PC-3 (cell line): Measurements from ENCODE around the gene SPATA20. TPM values are rescaled to one million over a fixed set of nuclear protein-coding genes. Genes with fewer than 3 reads are reported as not detected.

Experiments used
- ATAC-seq: fragments of 200-7000 bp; cut with Tn5 transposase; 2 replicates; pipeline ENCODE4 v1.9.1; 2020; ENCODE audit warnings: mild to moderate bottlenecking, moderate library complexity
- BruUV-seq: library from RNA; stranded (reverse); fragments of 400-500 nt; replicated peaks from 2 replicates; lab custom pipeline; 2021; lab: Mats Ljungman, UMichigan
- CTCF ChIA-PET: fragments of 300-600 bp; sonication (Branson Sonifier 250); formaldehyde crosslinking; loops from one replicate; lab custom pipeline; 2022; ENCODE audit warnings: antibody characterized with exemption; lab: Charles Lee
- POLR2A ChIA-PET: fragments of 300-600 bp; sonication (Branson Sonifier 250); formaldehyde crosslinking; loops from one replicate; lab custom pipeline; 2022; ENCODE audit warnings: antibody characterized with exemption; ENCODE audit not compliant: unreplicated experiment; lab: Charles Lee
- DNase-seq: peaks from one replicate; pipeline ENCODE4 v3.0.0-alpha.2; 2015
- H2AFZ ChIP-seq: fragments of 300-600 bp; sonication (generic); 2 replicates; pipeline ENCODE4 v1.6.0; 2016; ENCODE audit warnings: antibody characterized with exemption, low read length
- H3F3A ChIP-seq: fragments of 300-600 bp; sonication (generic); one replicate; pipeline ENCODE4 v1.6.0; 2017; ENCODE audit warnings: antibody characterized with exemption, low read length, control low read depth, mild to moderate bottlenecking; ENCODE audit not compliant: unreplicated experiment
- H3K27ac ChIP-seq: fragments of 300-600 bp; sonication (generic); 2 replicates; pipeline ENCODE4 v1.5.1; 2016; ENCODE audit warnings: mild to moderate bottlenecking, low read length
- H3K27me3 ChIP-seq: fragments of 300-600 bp; sonication (generic); 2 replicates; pipeline ENCODE4 v1.6.1; 2016; ENCODE audit warnings: low read length, mixed read lengths
- H3K36me3 ChIP-seq: fragments of 300-600 bp; sonication (generic); 2 replicates; pipeline ENCODE4 v1.6.1; 2016; ENCODE audit warnings: low read depth, mixed run types, low read length, mixed read lengths
- H3K4me1 ChIP-seq: fragments of 300-600 bp; sonication (generic); 2 replicates; pipeline ENCODE4 v1.5.1; 2016; ENCODE audit warnings: low read length; ENCODE audit not compliant: insufficient read depth
- H3K4me2 ChIP-seq: fragments of 300-600 bp; sonication (generic); 2 replicates; pipeline ENCODE4 v1.6.0; 2016; ENCODE audit warnings: low read length
- H3K4me3 ChIP-seq: fragments of 300-600 bp; sonication (generic); 2 replicates; pipeline ENCODE4 v1.5.1; 2016; ENCODE audit warnings: mild to moderate bottlenecking, low read length, mixed read lengths
- H3K79me2 ChIP-seq: fragments of 300-600 bp; sonication (generic); 2 replicates; pipeline ENCODE4 v1.6.1; 2017; ENCODE audit warnings: low read length, mixed read lengths
- H3K9ac ChIP-seq: fragments of 300-600 bp; sonication (generic); 2 replicates; pipeline ENCODE4 v1.6.0; 2016; ENCODE audit warnings: mild to moderate bottlenecking, low read length
- H3K9me2 ChIP-seq: fragments of 300-600 bp; sonication (generic); replicated peaks from 2 replicates; pipeline ENCODE4 v1.6.1; 2016; ENCODE audit warnings: mixed run types, low read length, mixed read lengths
- H3K9me3 ChIP-seq: fragments of 300-600 bp; sonication (generic); 2 replicates; pipeline ENCODE4 v1.6.1; 2016; ENCODE audit warnings: low read length, mixed read lengths
- H4K20me1 ChIP-seq: fragments of 300-600 bp; sonication (generic); 2 replicates; pipeline ENCODE4 v1.6.1; 2016; ENCODE audit warnings: low read length, mixed read lengths
- CTCF ChIP-seq: fragments of 300-600 bp; sonication (generic); conservative IDR thresholded peaks from 2 replicates; pipeline ENCODE4 v1.5.1; 2017; ENCODE audit warnings: antibody characterized with exemption, low read depth, mild to moderate bottlenecking, low read length
- EZH2 ChIP-seq: fragments of 300-600 bp; sonication (generic); IDR thresholded peaks from one replicate; pipeline ENCODE4 v1.6.1; 2017; ENCODE audit warnings: antibody characterized with exemption, mild to moderate bottlenecking, low read length; ENCODE audit not compliant: unreplicated experiment
- EZH2phosphoT487 ChIP-seq: fragments of 300-600 bp; sonication (generic); IDR thresholded peaks from 2 replicates; pipeline ENCODE4 v1.6.1; 2018; ENCODE audit warnings: mild to moderate bottlenecking, antibody characterized with exemption, low read length, borderline replicate concordance
- intact Hi-C: fragments of 100-400 bp; cut with micrococcal nuclease; formaldehyde crosslinking; loops from 2 replicates; pipeline ENCODE4 v1.9.0; 2023
- total RNA-seq: library from RNA; depleted of rRNA; stranded (reverse); fragments of >200 nt; gene quantifications from 2 replicates; pipeline ENCODE4 v1.2.3, GENCODE V29; 2014

SPATA20 gene
- total RNA-seq, 1 experiment from 2014 or later: 115 TPM

DNA sequence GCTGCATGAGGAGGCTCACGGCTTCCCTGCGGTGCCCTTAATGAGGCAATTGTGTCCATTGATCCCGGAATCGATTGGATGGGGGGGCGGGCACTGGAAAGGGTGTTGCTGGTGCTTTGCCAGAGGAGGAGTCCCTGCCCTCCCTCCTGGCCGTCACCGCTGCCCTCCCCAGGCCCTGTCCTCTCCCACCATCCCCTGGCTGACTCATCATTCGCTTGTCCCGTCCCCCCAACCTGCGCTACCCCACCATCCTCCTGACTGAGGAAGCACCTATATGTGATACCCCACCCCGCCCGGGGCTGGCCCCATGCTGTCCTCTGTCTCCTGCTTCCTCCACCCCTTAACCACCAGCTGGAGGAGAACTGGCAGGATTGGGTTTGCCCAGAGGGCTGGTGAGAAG, 34.3 kb downstream of the SPATA20 start:
- H3K4me1 ChIP-seq: no peaks in the 10 kb centered on the region
- no TSS peak for BruUV-seq
- H3K79me2 ChIP-seq: no peaks in the 10 kb centered on the region
- no peak for ATAC-seq
- H3K4me2 ChIP-seq: no peak overlapping the region
- TF ChIP-seq CTCF: no peak
- TF ChIP-seq EZH2phosphoT487: no peak
- no peak for TF ChIP-seq EZH2
- intact Hi-C loops: no loop called here
- no peak overlapping the region for H3K9ac ChIP-seq
- DNase-seq: no peak
- H3K36me3 ChIP-seq: no peaks in the 10 kb centered on the region
- no peak overlapping the region for H2AFZ ChIP-seq
- ChIA-PET POLR2A (no interaction called here), CTCF (no interaction called here)
- H3K9me2 ChIP-seq: no peaks in the 10 kb centered on the region
- no peak overlapping the region for H3K27ac ChIP-seq
- H3K27me3 ChIP-seq: no peaks in the 10 kb centered on the region; the same call in 1 of the 2 replicates
- no peaks in the 10 kb centered on the region for H4K20me1 ChIP-seq
- H3F3A ChIP-seq: no peaks in the 10 kb centered on the region
- H3K4me3 ChIP-seq: no peak overlapping the region
- no peaks in the 10 kb centered on the region for H3K9me3 ChIP-seq

GRCh38 chr17:50582741-50583140, 35.8 kb downstream of the SPATA20 start:
- no TSS peak for BruUV-seq
- Histone ChIP-seq H3K36me3 (no peaks in the 10 kb centered on the region), H3K27me3 (no peaks in the 10 kb centered on the region; the same call in 1 of the 2 replicates), H3K9ac (no peak overlapping the region), H3K27ac (no peak overlapping the region), H3K4me2 (no peak overlapping the region), H3K79me2 (no peaks in the 10 kb centered on the region), H3F3A (no peaks in the 10 kb centered on the region), H3K4me3 (no peak overlapping the region), H4K20me1 (no peaks in the 10 kb centered on the region), H3K9me3 (no peaks in the 10 kb centered on the region), H3K4me1 (no peaks in the 10 kb centered on the region), H3K9me2 (no peaks in the 10 kb centered on the region), H2AFZ (no peak overlapping the region)
- TF ChIP-seq EZH2phosphoT487 (no peak), CTCF (no peak), EZH2 (no peak)
- ATAC-seq (no peak), DNase-seq (no peak)
- intact Hi-C loops: no loop called here
- POLR2A ChIA-PET: no interaction called here
- CTCF ChIA-PET: no interaction called here

DNA sequence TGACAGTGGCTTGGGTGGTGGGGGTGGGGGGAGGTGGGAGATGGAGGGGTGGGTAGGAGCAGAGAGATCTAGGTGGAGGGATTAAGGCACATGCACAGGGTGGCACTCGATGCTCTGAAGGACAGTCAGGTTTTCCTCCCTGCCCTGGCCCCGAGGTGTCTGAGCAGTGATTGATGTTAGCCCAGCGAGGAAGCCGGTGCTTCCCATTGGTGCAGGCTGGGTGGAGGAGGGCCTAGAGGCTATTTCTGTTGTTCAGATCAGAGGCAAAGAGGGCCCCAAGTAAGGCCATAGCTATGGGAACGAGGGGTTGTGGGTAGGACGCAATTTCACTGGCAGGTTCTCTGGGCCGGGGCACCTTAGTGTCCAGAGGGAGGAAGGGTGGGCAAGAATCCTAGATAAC, 36.7 kb downstream of the SPATA20 start:
- DNase-seq (no peak), ATAC-seq (no peak)
- no peak for TF ChIP-seq EZH2
- no peak for TF ChIP-seq CTCF
- no peak for TF ChIP-seq EZH2phosphoT487
- intact Hi-C loops: no loop called here
- no peaks in the 10 kb centered on the region for H3K79me2 ChIP-seq
- ChIA-PET CTCF (no interaction called here), POLR2A (no interaction called here)
- H2AFZ ChIP-seq: no peak overlapping the region
- no peaks in the 10 kb centered on the region for H4K20me1 ChIP-seq
- no peaks in the 10 kb centered on the region for H3K4me1 ChIP-seq
- H3K27ac ChIP-seq: no peak overlapping the region
- H3K4me2 ChIP-seq: no peak overlapping the region
- no peaks in the 10 kb centered on the region for H3K9me2 ChIP-seq
- no TSS peak for BruUV-seq
- H3K4me3 ChIP-seq: no peak overlapping the region
- no peaks in the 10 kb centered on the region for H3F3A ChIP-seq
- H3K9me3 ChIP-seq: no peaks in the 10 kb centered on the region
- H3K9ac ChIP-seq: no peak overlapping the region
- no peaks in the 10 kb centered on the region for H3K36me3 ChIP-seq
- no peaks in the 10 kb centered on the region; the same call in 1 of the 2 replicates for H3K27me3 ChIP-seq
